ENCODE measurements around the gene DEFB131B.
"Not testable (repeated sequence)": the region's sequence is repeated elsewhere in the genome, so short reads cannot be mapped to it uniquely, and the experiment has no call there.

DEFB131B gene

GRCh38 chr11:71878059-71878458 lies at the start of gene DEFB131B:
TSS of gene DEFB131B (plus strand) at chr11:71878453. CDS start at chr11:71878453, 0 bp downstream.
- not testable (repeated sequence) for DNase-seq

- DNase-seq, result not testable (repeated sequence)
These were observed 49.0 kb upstream of the DEFB131B start for GRCh38 chr11:71829247-71829646.

GRCh38 chr11:71829686-71830085 lies 48.6 kb upstream of the DEFB131B start:
- not testable (repeated sequence) for DNase-seq

- DNase-seq, result not testable (repeated sequence)
These were observed 45.4 kb upstream of the DEFB131B start, which contains the start of gene DEFB108B for GRCh38 chr11:71832811-71833210. TSS of gene DEFB108B (plus strand) at chr11:71833200. CDS start at chr11:71833200, 0 bp downstream.

GRCh38 chr11:71842720-71843119 lies 35.5 kb upstream of the DEFB131B start:
- DNase-seq, result not testable (repeated sequence)

- DNase-seq, result not testable (repeated sequence)
These were observed 34.9 kb upstream of the DEFB131B start for GRCh38 chr11:71843355-71843754.

GRCh38 chr11:71843858-71844257 lies 34.4 kb upstream of the DEFB131B start:
- no peak for DNase-seq

- DNase-seq, result not testable (repeated sequence)
These were observed 24.4 kb upstream of the DEFB131B start for GRCh38 chr11:71853895-71854294.

GRCh38 chr11:71855880-71856279 lies 22.4 kb upstream of the DEFB131B start:
- not testable (repeated sequence) for DNase-seq

GRCh38 chr11:71860835-71861234 lies 17.4 kb upstream of the DEFB131B start:
- not testable (repeated sequence) for DNase-seq

GRCh38 chr11:71863978-71864627 lies 14.2 kb upstream of the DEFB131B start:
- not testable (repeated sequence) for DNase-seq

GRCh38 chr11:71867209-71867608 lies 11.0 kb upstream of the DEFB131B start:
- DNase-seq, result not testable (repeated sequence)

- not testable (repeated sequence) for DNase-seq
These were observed 8.3 kb upstream of the DEFB131B start for GRCh38 chr11:71869931-71870330.

GRCh38 chr11:71870661-71871060 lies 7.6 kb upstream of the DEFB131B start:
- not testable (repeated sequence) for DNase-seq

GRCh38 chr11:71876262-71876661 lies 2.0 kb upstream of the DEFB131B start:
- DNase-seq, result not testable (repeated sequence)

GRCh38 chr11:71885806-71886205 lies 7.6 kb downstream of the DEFB131B start:
- not testable (repeated sequence) for DNase-seq

GRCh38 chr11:71888335-71889010 lies 10.2 kb downstream of the DEFB131B start:
- DNase-seq, result not testable (repeated sequence)

- not testable (repeated sequence) for DNase-seq
These were observed 11.1 kb downstream of the DEFB131B start for GRCh38 chr11:71889181-71889872.

- DNase-seq, result no peak
These were observed 17.7 kb downstream of the DEFB131B start for GRCh38 chr11:71895961-71896360.

GRCh38 chr11:71901137-71901536 lies 22.9 kb downstream of the DEFB131B start:
- not testable (repeated sequence) for DNase-seq

GRCh38 chr11:71908218-71908617 lies 30.0 kb downstream of the DEFB131B start:
- no peak for DNase-seq

- DNase-seq, result not testable (repeated sequence)
These were observed 32.5 kb downstream of the DEFB131B start for GRCh38 chr11:71910775-71911174.

GRCh38 chr11:71911321-71911985 lies 33.2 kb downstream of the DEFB131B start:
- not testable (repeated sequence) for DNase-seq
